Fibroblast of the aortic adventitia (primary cell): ENCODE results near the gene PTPRZ1. TPM values are rescaled to one million over a fixed set of nuclear protein-coding genes. Genes with fewer than 3 reads are reported as not detected.

Experiments
- DNase-seq: peaks from one replicate; pipeline ENCODE4 v3.0.0-alpha.2; 2010; ENCODE audit warnings: low read depth
- H3K4me3 ChIP-seq: 2 replicates; pipeline ENCODE4 v1.5.1; 2011; ENCODE audit warnings: low read depth, mild to moderate bottlenecking, control low read depth, low read length, moderate library complexity
- total RNA-seq: library from RNA; depleted of rRNA; stranded (reverse); fragments of >200 nt; gene quantifications from 2 replicates; pipeline ENCODE4 v1.2.3, GENCODE V29; 2012; ENCODE audit warnings: low replicate concordance
- TF ChIP-seq, protein P1 (sequence below): IDR thresholded peaks from 2 replicates; pipeline ENCODE4 v1.5.1; 2011; ENCODE audit warnings: mild to moderate bottlenecking, low read length, control low read depth, inconsistent platforms; ENCODE audit not compliant: insufficient read depth

Gene PTPRZ1
- total RNA-seq, 1 donor: 0.72 TPM

DNA sequence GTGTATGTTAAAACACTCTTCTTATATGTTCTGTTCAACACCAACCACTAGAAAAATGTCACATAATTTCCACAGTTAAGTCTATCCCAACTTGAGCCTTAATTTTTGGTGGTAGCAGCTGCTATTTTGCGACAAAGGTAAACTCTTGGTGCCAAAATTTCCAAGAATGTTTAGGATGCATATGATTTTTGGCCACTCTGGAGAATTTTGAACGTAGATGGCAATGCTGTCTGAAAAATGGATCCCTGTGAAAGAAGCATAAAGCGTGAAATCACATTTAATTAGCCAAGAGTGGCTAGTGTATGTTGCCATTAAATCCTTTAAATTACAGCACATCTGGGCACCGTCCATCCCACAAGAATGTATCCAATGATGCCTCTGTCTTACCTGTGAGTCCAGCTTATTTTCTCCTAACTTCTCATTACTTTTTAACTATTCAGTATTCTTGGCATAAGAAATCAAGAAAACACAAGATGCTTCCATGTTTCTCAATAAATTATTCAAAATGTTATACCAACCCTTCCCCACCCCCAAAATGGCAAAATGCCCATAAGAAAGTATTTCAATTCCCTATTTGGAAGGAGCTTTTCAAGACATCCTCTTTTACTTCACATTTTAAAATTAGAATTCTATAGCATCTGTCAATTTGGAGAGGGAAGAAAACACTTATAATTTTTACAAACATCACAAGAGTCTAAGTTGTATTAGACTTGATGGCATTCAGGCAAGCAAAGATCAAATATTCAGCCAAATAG, 12.4 kb downstream of the PTPRZ1 start:
- DNase-seq: no peak
- TF ChIP-seq, protein P1, sequence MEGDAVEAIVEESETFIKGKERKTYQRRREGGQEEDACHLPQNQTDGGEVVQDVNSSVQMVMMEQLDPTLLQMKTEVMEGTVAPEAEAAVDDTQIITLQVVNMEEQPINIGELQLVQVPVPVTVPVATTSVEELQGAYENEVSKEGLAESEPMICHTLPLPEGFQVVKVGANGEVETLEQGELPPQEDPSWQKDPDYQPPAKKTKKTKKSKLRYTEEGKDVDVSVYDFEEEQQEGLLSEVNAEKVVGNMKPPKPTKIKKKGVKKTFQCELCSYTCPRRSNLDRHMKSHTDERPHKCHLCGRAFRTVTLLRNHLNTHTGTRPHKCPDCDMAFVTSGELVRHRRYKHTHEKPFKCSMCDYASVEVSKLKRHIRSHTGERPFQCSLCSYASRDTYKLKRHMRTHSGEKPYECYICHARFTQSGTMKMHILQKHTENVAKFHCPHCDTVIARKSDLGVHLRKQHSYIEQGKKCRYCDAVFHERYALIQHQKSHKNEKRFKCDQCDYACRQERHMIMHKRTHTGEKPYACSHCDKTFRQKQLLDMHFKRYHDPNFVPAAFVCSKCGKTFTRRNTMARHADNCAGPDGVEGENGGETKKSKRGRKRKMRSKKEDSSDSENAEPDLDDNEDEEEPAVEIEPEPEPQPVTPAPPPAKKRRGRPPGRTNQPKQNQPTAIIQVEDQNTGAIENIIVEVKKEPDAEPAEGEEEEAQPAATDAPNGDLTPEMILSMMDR: no peak
- no peak overlapping the region for H3K4me3 ChIP-seq

DNA sequence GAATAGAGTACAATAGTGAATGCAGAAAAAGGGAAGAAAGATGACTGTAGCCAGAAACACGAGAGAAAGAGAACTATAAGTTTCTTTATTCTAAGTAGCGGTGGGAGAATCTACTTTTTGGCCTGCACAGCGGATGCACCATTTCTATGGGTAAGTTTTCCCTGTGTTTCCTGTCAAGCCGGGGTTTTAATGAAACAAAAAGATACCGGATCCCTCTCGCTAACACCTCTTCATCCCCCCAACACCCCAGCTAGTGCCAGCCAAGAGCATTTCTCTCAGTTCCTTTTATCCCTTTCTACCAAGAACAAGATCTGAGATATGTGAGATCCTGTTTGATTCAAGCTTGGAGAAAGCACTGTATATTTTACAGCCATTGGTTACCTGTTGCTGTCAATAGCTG, 14.7 kb downstream of the PTPRZ1 start:
- no peak overlapping the region for H3K4me3 ChIP-seq
- no peak for DNase-seq
- TF ChIP-seq, protein P1: no peak

DNA sequence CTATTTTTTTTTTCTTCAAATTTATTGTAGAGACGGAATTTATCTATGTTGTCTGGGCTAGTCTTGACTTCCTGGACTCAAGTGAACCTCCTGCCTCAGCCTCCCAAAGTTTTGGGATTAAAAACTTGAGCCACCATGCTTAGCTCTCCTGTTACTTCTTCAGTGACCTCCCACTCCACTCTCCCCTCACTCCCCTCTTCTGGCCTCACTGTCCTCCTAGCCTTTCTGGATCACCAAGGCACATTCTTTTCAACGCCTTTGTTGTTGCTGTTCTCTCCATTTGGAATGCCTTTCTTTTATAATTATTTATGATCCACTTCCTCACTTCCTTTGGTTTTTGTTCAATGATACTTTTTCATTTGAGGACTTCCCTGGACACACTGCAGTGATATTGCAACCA, 17.9 kb downstream of the PTPRZ1 start:
- DNase-seq: no peak
- H3K4me3 ChIP-seq: no peak overlapping the region
- TF ChIP-seq, protein P1: no peak

DNA sequence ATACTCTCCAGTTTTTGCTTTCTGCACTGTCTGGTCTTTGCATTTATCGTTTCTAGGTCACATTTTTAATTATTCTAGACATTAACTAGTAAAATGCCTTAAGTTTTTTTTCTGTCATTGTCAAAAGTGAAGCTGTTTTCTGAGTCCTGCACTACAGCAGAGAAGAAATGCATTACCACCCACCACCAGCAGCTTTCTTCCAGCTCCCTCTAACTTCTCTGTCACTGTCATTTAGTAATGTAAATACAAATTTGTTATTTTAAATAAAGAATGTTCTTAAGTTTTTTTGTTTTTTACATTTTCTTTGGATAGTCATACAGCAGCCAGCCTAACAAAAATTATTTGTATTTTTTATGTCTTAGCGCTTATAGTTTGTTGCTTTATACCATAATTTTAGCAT, 18.8 kb downstream of the PTPRZ1 start:
- no peak overlapping the region for H3K4me3 ChIP-seq
- TF ChIP-seq, protein P1: no peak
- DNase-seq: no peak

DNA sequence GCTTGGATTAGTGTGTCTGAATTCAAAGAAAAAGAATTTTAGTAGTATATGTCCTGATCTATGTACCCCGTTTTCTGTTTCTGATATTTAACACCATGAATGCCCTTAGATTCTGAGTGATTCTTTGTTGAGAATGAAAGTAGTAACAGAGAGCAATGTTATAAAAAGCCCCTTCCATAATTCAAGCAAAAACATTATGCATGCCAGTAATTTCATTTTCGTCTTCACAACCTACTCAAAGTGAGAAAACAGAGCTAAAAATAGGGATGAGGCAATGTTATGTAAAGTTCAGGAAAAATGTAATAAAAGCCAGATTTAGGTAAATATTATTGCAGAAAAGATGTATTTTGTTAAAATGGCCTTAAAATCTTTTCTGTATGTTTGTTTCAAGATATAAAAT, 28.1 kb downstream of the PTPRZ1 start:
- TF ChIP-seq, protein P1: no peak
- DNase-seq: no peak
- no peak overlapping the region for H3K4me3 ChIP-seq

DNA sequence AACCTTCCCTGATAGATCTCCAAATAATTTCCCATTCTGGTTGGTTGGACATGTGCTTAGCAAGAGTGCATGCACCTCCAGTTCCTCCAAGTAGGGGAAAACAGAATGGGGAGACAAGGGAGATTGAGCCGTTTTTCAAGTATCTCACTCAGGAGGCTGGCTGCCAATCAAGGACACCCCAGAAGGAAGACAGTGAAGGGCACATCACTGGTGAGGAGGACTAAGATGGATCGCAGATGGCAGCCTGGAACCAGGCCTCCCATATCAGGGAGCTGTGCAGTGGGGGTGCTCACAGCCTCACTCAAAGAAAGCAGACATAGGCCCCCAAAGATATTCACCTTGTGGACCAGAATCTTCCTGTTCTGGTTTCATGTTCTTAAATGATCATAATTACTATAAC, 31.2 kb downstream of the PTPRZ1 start:
- DNase-seq: no peak
- TF ChIP-seq, protein P1: no peak
- H3K4me3 ChIP-seq: no peak overlapping the region

DNA sequence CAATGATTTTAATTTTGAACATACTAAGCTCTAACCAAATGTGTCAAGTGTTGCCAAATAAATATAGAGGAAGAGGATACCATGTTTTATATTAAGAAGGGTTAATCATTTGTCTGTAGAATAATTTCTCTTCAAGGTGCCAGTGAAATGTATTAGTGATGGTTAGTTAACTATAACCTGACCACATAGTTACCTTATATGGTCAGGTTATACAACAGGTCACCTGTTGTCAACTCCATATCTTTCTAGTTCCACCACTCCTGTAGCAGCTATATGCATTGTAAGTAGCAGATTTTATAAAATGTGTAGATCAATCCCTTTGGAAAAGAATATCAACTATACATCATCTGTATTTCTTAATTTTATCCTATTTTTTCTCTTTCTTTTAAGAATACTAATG, 35.1 kb downstream of the PTPRZ1 start:
- no peak overlapping the region for H3K4me3 ChIP-seq
- DNase-seq: no peak
- TF ChIP-seq, protein P1: no peak
